ENCODE data around the gene FLNB. TPM values are rescaled to one million over a fixed set of nuclear protein-coding genes. Genes with fewer than 3 reads are reported as not detected.

The FLNB gene
- total RNA-seq, 1 experiment from 2014 or later, result 241 TPM

DNA sequence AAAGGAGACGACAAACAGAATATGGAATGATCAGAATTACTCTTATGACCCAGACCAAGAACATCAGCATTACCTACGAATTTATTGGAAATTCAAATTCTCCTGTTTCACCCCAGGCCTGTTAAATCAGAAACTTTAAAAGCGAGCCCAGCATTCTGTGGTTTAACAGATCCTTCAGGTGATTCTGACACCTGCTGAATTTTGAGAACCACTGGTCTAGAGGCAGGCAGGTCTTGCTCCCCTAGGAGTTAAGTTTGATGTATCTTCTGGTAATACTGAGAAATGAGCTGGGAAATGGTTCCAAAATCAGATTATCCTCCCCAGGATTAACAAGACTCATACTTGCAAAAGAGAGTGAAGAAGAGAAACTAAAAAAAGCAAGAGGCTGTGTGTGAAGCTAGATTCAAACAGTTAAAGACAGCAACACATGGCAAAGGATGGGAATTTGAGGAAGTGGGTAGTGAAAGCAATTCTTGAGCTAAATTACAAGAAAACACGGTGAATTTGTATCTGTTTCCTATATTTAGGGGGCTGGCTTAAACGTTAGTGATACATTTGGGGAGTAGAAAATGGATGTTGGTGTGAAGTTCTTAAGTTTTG lies 66.0 kb downstream of the FLNB start:
- DNase-seq (ENCODE audit: low spot score), result no peak

- no peak for DNase-seq (ENCODE audit: low spot score)
These were observed 66.8 kb downstream of the FLNB start for GRCh38 chr3:58074997-58075396.

- no peak for DNase-seq (ENCODE audit: low spot score)
These were observed 69.5 kb downstream of the FLNB start for GRCh38 chr3:58077596-58078285.

DNA sequence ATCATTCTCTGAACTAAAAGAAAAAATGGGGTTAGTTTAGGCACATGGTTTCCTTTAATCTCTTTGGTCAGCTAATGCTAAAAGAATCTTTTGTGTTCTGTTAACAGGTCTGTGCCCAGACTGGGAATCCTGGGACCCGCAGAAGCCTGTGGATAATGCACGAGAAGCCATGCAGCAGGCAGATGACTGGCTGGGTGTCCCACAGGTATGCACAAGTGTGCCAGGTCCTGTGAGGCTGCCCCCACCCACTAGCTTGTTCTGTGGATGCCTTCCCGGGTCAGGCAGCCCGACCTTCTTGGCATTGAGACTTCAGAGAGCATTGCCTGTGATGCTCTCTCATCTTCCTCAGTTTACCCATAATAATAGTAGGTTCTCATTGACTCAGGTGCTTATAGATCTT lies 70.4 kb downstream of the FLNB start:
- no peak for DNase-seq (ENCODE audit: low spot score)

- no peak for DNase-seq (ENCODE audit: low spot score)
These were observed 71.6 kb downstream of the FLNB start for GRCh38 chr3:58079773-58080172.

DNA sequence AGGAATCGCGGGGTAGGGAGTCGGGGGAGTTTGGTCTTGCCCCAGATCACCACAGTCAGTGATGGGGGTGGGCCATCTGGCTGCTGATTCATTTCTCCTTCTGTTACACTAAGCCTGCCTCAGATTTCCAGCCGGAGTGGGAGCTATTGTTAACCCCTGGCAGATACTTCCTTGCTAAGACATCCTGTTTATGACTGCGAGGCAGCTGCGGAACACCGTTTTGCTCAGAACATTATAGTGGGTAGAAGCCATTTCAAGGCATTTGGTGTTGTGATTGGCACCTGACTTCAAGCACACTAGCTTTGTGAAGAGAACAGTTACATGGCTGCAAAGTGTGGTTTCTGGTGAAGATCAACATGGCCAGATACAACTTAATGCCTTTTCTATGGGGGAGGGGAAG lies 73.8 kb downstream of the FLNB start:
- no peak for DNase-seq (ENCODE audit: low spot score)

GRCh38 chr3:58084166-58084565 lies 75.9 kb downstream of the FLNB start:
- peak; percentile 13 for DNase-seq (ENCODE audit: low spot score)

GRCh38 chr3:58084788-58085543 lies 76.7 kb downstream of the FLNB start:
- no peak for DNase-seq (ENCODE audit: low spot score)

- no peak for DNase-seq (ENCODE audit: low spot score)
These were observed 77.4 kb downstream of the FLNB start for GRCh38 chr3:58085616-58086015.

DNA sequence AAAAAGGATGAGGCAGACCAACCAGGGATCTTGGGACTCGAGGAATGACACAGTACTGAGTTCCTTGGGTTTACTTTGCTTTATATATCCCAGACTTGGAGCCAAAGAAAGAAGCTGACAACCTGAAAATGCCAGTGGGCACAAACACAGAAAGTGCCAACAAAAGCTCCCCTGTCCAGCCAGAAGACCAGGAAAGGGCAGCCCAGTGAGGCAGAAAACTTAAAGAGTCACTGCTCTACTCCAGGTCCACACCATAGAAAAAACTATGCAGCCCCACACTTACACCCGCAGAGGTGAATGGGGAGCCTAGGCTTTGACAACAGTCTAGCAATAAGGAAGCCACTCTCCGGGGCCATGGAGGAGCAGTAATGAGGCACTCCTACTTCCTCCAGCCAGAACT lies 80.3 kb downstream of the FLNB start:
- DNase-seq (ENCODE audit: low spot score), result no peak

GRCh38 chr3:58090351-58090750 lies 82.1 kb downstream of the FLNB start:
- DNase-seq (ENCODE audit: low spot score), result no peak

GRCh38 chr3:58092521-58092920 lies 84.3 kb downstream of the FLNB start:
- no peak for DNase-seq (ENCODE audit: low spot score)

DNA sequence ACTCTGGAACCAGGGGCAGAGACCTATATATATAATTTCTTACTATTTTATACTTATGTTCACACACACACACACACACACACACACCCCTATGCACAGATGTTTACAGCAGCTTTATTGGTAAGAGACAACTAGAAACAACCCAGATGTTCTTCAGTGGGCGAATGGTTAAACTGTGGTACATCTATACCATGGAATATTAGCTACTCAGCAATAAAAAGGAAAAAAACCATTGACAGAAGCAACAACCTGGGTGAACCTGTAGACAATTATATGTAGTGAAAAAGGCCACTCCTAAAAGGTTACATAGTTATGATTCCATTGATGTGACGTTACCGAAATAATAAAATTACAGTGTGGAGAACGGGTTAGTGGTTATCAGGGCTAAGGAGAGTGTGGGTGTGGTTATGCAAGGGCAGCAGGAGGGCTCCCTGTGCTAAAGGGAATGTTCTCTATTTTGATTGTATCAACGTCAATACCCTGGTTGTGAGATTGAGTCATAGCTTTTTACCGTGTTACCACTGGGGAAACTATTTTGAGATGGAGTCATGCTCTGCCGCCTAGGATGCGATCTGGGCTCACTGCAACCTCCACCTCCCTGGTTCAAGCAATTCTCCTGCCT lies 85.5 kb downstream of the FLNB start:
- DNase-seq (ENCODE audit: low spot score), result no peak

GRCh38 chr3:58094657-58095056 lies 86.4 kb downstream of the FLNB start:
- no peak for DNase-seq (ENCODE audit: low spot score)

- no peak for DNase-seq (ENCODE audit: low spot score)
These were observed 87.4 kb downstream of the FLNB start for GRCh38 chr3:58095603-58096138.

DNA sequence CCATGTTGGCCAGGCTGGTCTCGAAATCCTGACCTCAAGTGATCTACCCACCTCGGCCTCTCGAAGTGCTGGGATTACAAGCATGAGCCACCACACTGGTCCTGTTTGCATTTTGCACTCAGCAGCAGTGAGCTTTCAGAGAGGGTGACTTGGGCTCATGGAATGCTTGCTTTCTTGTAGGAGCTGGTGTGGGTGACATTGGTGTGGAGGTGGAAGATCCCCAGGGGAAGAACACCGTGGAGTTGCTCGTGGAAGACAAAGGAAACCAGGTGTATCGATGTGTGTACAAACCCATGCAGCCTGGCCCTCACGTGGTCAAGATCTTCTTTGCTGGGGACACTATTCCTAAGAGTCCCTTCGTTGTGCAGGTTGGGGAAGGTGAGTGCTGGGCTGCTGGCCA lies 90.3 kb downstream of the FLNB start:
- no peak for DNase-seq (ENCODE audit: low spot score)

GRCh38 chr3:58099865-58100264 lies 91.6 kb downstream of the FLNB start:
- no peak for DNase-seq (ENCODE audit: low spot score)

- no peak for DNase-seq (ENCODE audit: low spot score)
These were observed 93.5 kb downstream of the FLNB start for GRCh38 chr3:58101499-58102389.

DNA sequence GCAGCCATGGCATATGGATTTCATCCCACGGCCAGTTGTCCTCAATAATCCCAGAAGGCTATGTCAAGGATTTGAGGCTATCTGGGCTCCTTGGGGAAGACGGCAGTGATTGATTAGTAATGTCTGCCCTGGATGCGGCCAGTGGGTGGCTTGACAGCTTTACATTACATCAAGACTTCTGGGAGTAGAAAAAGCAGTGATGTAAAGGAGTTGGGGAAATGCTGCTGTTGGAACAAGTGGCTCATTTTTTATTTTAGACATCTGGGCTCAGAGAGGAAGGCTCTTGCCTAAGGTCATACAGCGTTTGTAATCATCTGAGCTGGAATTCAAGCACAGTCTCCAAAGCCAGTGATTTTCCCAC lies 94.1 kb downstream of the FLNB start:
- DNase-seq (ENCODE audit: low spot score), result no peak

DNA sequence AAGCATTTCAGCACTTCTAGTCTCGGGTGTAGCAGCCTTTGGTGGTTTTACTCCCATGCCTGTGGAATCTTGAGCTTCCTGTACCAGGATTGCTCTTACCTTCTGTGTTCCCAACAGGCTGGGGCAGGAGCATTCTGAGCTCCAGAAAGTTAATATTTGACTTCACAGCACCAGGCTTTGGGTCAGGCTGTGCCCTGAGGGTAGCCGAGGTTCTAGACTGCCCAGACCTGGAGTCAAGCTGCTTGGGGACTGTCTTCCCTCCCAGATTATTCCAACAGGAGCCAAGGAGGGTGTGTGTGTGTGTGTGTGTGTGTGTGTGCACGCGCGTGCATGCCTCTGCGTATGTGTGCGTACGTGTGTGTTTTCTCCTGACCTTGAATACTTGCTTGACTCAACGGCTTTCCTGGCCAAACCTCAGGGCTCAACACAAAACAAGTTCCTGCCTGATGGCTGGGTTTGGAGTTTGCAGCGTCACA lies 94.8 kb downstream of the FLNB start:
- DNase-seq (ENCODE audit: low spot score), result no peak

DNA sequence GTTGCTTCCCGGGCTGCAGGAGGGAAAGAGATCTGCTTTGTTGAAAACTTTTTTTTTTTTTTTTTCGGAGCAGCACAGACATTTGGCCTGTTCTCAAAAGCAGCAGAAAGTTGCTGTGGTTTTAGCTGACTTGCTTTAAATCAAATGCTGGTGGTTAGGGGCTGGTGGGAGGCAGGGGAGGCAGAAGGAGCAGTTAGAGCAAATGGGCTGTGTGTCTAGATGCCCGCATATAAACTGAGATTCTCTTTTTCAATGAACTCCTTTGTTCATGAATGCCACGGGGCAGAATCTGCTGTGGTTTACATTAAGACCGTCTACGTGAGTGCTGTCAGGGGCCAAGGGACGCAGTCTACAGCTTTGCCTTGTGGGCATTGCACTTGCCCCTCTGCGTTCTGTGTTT lies 95.9 kb downstream of the FLNB start:
- no peak for DNase-seq (ENCODE audit: low spot score)

All from HT-29 (cell line).